DMS53 (cell line): ENCODE data around the gene MRGPRG.

ENCODE experiments used
- DNase-seq: peaks from one replicate; lab custom pipeline; 2025; lab: John Stamatoyannopoulos, UW

MRGPRG gene

DNA sequence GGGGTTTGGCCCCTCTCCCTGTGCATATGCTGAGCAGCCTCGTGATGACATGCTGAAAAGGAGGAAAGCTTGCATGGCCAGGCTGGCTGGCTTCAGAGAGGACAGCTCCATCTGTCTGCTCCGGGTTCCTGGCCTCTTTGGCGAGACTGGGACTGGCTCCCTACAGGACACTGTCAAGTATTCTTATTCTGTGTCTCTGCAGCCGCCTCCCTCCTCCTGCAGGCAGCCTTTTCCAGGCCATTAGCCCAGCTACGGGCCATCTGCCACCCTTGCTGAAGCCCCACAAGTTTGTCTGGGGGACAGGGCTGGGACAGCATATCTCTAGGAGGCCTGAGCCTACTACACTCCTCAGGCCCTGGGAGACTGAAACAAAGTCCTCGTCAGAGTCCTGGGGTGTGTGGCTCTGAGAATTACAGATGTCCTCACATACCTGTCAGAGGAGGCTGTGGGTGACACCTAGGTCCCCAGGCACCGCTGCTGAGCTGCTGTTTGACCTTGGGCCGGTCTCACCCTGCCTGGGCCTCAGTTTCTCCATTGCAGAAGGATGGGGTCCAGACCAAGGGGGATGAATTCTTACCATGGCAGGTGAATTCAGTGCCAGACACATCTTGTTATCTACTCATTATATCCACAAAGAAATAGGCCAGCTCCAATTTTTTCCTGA, 11.0 kb downstream of the MRGPRG start:
- DNase-seq = no peak

DNA sequence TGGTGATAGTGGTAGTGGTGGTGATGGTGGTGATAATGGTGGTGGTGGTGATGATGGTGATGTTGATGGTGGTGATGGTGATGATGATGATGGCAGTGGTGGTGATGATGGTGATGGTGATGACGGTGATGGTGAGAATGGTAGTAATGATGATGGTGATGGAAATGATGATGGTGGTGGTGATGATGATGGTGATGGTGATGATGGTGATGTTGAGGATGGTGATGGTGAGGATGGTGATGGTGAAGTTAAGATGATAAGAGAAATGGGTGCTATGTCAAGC, 11.8 kb downstream of the MRGPRG start:
- DNase-seq = no peak

DNA sequence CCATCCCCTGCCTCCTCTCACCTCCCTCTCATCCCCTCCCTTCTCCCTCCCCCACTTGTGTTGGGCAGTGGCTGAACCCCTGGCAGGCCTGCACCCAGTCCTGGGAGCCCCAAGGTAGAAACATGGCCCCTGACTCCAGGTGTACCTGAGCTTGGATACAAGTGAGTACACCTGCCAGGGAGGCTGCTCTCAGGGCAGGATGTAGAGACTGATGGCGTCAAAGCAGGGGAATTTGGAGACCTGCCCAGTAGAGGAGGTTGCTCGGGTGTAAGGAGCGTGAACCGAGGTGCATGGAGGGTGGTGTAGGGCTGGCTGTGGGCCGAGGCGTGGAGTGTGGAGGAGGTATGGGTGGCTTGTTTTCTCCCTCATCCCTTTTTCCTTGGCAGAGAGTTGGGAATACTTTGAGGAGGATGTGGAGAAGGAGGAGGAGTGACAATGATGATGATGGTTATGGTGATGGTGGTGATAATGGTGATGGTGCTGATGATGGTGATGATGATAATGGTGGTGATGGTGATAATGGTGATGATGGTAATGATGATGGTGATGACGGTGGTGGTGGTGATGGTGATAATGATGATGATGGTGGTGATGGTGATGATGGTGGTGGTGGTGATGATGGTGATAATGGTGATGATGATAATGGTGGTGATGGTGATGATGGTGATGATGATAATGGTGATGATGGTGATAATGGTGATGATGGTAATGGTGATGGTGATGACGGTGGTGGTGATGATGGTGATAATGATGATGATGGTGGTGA, 12.3 kb downstream of the MRGPRG start:
- DNase-seq = peak; percentile 16

GRCh38 chr11:3205261-3206155, 13.1 kb downstream of the MRGPRG start:
- DNase-seq = no peak

- DNase-seq = no peak
Observed at GRCh38 chr11:3204141-3205015, 14.2 kb downstream of the MRGPRG start.

DNA sequence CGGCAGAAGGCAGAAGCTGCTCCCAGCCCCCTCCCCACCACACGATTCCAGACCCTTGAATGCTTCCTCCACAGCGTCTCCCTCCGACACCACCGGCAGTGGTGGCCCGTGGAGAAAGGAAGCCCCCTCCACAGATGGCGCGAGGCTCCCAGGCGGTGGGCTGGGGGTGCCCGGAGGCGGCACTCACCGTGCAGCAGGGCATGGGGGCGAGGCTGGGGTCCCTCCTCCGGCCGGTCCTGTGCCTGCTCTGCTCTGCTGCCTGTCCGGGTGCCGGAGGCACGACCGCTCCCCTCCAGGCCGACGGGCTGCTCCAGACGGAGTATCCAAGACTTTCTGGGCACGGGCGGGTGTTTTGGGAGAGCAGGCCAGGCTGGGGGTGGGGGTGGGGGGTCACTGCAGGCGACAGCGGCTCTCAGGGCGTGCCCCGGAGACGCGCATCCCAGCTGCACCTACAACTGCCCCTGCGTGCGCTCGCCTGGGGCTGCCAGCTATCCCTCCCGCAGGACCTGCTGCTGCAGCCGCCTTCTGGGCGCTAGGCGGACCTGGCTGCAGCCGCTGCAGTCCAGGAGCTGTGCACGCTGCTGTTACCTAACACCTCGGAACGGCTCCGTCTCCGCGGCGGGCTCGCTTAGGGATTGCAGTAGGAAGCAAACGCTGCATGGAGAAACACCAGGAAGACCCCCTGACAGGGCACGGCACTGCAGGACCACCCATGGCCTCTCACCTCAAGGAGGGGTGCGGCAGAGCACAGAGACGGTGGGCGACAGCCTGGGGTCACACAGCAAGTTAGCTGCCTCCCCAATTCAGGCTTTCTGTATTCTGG, 15.2 kb downstream of the MRGPRG start:
- peak; percentile 64 for DNase-seq

- no peak for DNase-seq
Observed at GRCh38 chr11:3202759-3203158, 15.9 kb downstream of the MRGPRG start.

DNA sequence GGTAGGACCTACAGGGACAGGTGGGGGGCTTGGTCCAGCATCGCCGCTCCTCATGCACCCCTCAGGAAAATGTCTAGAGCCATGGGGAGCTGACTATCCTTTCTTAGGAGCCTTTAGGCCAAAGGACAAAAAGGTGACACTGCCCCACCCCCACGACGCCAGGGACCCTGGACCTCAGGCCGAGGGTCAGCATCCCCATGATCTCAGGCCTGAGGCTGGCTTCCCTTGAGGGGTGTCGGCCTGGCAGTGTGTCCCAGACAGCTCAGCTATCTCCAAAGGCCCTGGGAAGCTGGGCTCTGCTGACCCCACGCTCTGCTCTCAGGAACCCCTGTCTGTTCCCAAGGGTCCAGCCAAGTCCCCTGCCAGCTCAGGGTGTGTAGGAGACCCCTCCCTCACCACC, 16.3 kb downstream of the MRGPRG start:
- no peak for DNase-seq

DNA sequence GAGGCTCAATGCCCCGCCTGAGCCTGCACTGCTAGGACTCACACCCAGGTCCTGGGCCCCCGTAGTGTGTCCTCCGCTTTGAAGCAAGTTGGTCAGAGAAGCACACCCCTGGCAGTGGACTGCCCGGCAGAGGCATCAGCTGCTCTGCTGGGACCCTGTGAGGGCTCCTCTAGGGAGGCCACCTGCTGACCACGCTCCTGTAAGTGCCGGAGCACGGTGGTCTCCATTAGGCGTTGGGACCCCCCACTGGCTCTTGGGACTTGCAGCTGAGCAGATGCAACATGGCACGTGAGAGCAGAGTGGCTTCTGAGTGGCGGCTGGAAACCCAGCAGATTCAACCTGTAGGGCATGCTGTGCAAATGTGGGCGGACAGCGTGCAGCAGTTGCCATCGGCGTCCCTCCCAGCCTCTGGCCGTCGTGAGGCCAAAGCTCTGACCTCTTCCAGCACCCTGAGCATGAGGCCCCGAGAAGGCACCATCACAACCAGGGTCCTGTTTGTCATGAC, 16.9 kb downstream of the MRGPRG start:
- no peak for DNase-seq

GRCh38 chr11:3201112-3201581, 17.5 kb downstream of the MRGPRG start:
- no peak for DNase-seq

DNA sequence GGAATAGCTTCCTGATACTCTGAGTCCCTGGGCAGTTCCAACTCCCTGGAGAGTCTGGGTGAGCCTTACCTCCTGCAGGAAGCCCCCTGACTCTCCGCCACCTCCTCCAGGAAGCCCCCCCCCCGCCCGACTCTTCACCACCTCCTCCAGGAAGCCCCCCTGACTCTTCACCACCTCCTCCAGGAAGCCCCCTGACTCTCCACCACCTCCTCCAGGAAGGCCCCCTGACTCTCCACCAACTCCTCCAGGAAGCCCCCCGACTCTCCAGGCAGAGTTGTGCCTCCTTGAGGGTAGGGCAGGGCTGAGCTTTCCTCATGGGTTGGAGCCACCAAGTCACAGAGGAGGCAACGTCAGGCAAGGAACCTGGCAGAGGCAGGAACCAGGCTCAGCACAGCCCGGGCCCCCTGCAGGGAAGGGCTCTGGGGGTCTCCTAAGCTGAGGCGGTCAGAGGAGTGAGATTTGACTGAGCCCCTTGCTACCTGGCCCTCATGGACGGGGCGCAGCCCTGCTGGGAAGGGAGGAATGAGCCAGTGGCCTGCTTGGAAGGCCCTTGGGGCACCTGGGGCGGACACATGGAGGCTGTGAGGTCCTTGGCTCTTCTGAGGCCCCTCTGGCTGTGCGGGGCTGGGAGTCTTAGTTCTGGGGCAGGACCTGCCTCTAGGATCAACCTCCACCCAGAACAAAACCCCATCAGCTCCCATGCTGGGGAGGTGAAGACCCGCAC, 18.1 kb downstream of the MRGPRG start:
- DNase-seq = no peak

DNA sequence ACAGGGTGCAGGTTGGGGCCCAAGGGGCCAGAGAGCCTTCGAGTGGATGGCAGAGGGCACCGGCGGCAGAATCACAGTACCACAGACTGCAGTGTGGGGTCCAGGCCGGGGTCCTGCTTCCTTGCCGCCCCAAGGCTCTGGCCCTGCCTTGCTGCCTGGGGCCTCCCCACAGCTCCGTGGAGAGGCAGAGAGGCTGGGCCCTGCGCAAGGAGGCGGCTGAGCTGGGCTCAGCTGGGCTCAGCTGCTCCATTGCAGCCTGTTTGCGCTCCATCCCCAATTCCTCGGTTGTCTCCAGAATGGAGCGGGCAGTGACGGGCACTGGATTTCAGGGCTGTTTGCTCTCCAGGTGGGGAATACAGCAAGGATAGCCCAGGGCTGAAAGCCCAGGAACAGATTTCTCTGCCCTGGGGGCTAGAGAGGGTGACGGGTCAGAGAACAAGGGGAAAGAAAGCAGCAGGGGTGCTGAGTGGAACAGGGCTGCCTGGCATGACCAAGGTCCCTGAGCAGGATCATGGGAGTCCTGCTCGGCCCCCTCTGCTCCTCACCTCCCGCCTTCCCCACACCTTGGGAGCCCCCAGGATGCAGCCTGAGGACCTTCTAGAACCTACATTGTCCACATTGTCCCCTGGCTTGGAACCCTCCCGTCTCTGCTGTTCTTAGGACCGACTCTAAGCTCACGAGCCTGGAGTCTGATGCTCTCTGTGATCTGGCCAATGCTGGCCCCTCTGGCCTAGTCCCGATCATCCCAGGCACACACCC, 18.9 kb downstream of the MRGPRG start:
- no peak for DNase-seq

DNA sequence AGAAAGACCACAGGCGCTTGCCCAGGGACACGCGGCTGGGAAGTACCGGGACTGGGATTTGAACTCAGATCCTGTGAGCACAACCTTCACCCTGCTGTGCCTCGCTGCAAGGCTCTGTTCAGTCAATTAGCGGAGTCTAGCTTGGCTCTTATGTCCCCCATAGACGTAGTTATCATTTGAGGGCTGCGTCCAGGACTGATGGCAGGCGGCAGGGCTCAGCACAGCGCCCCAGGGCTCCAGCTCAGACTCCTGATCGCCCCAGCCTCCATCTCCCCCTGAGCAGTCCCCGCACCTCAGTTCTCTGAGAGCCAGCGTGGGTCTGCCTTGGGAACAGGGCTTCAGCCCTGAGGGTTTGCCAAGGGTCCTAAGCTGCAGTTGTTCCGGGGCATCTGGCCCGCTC, 19.8 kb downstream of the MRGPRG start:
- no peak for DNase-seq

DNA sequence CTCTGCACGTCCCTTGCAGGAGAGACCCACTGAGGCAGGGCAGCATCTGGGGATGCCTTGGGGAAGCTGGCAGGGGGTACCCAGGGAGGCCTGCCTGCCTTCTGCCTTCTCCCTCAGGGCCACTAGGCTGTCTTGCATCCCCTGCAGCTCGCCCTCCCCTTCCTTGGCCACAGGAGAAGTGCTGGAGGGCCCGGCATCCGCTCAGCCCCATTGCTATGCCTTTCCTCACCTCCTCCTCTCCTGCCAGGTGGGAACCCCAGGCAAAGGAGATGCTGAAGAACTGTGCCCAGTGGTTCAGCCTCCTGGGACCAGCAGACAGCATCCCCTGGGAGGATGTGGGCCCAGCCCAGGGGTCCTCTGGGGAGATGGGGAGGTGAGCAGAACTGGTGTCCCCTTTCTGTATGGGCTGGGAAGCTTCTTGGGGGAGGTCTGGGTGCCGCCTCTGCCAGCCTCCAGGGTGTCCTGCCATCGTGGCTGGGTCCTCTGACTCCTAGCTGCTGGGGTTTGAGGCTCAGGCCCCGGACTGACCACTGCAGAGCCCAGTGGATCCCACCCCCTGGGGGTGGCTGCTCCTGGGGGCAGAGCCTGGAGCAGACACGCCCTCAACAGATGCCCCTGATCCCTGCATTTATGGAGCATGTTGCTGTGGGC, 20.6 kb downstream of the MRGPRG start:
- no peak for DNase-seq

GRCh38 chr11:3197044-3197695, 21.4 kb downstream of the MRGPRG start:
- no peak for DNase-seq

DNA sequence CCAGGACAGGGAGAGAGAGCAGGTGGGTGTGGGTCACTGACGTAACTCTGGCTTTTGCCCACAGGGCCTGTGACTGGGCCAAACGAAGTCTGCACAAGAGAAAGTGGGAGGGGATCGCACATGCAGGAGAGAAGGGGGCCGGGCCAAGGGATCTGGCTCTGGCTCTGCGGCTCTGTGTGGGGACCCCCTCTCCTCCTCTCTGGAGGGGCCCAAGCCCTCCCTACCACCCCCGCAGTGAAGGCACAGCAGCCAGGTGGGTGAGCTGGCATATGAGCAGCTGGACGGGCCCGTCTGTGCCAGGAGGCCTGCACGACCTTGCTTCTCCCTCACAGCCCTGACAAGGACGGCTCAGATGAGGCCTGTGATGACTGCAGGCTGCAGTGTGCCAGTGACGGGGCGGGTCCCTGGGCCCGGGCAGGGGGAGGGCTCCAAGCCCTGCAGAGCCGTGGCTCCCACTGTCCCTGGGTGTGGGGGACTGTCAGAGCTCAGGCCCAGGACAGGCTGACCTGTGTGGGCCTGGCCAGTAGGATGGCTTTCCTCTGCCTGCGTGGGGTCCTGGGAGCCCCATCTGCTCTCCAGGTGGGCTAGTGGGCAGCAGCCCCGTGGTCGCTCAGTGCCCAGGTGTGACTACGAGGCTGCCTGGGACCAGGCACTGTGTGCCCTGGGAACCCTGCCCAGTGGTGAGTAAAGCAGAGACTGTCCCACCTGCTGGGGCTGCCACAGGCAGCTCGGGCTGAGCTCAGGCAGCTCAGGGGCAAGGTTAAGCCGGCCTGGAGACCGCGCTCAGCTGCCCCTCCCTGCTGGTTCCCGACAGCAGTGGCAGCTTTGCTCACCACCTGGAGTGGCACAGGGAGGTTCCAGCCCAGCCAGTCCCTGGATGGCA, 22.2 kb downstream of the MRGPRG start:
- DNase-seq = no peak
